C4-2B (cell line): ENCODE measurements around the gene TUBB4A.

Experiments used
- CTCF ChIP-seq: fragments of 450-650 bp; conservative IDR thresholded peaks from 2 replicates; pipeline ENCODE4 v1.5.1; 2017; ENCODE audit warnings: mild to moderate bottlenecking
- ZFX ChIP-seq: fragments of 450-650 bp; IDR thresholded peaks from 2 replicates; pipeline ENCODE4 v1.6.1; 2017

GRCh38 chr19:6532244-6532999, 30.3 kb upstream of the TUBB4A start:
- TF ChIP-seq CTCF (no peak), ZFX (no peak)
